ENCODE results near the gene ZNF232. TPM values are rescaled to one million over a fixed set of nuclear protein-coding genes. Genes with fewer than 3 reads are reported as not detected.

The ZNF232 gene
- total RNA-seq, 4 donors from 2014 or later = 10.5 to 22.9 (median 14.7) TPM

GRCh38 chr17:5096731-5097100 is 15.0 kb downstream of the ZNF232 start:
- no peak for ATAC-seq
- Histone ChIP-seq H3K4me1 (peaks cover 0 to 19% (median 0%) of the 10 kb centered on the region in 3 donors), H3K27me3 (no peaks in the 10 kb centered on the region), H3K27ac (peak overlapping the region in 3 of 4 donors; percentile 70 to 77 (median 74)), H3K4me3 (peak overlapping the region; percentile 36 to 58), H3K9me3 (peaks cover 2 to 57% (median 9%) of the 10 kb centered on the region in 3 donors), H3K36me3 (peaks cover 3 to 21% of the 10 kb centered on the region in 2 donors)
- TF ChIP-seq, protein P1, sequence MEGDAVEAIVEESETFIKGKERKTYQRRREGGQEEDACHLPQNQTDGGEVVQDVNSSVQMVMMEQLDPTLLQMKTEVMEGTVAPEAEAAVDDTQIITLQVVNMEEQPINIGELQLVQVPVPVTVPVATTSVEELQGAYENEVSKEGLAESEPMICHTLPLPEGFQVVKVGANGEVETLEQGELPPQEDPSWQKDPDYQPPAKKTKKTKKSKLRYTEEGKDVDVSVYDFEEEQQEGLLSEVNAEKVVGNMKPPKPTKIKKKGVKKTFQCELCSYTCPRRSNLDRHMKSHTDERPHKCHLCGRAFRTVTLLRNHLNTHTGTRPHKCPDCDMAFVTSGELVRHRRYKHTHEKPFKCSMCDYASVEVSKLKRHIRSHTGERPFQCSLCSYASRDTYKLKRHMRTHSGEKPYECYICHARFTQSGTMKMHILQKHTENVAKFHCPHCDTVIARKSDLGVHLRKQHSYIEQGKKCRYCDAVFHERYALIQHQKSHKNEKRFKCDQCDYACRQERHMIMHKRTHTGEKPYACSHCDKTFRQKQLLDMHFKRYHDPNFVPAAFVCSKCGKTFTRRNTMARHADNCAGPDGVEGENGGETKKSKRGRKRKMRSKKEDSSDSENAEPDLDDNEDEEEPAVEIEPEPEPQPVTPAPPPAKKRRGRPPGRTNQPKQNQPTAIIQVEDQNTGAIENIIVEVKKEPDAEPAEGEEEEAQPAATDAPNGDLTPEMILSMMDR (IDR thresholded peaks at IDR 0.05) = no peak
- TF ChIP-seq EP300 (IDR thresholded peaks at IDR 0.05) (no peak), POLR2A (IDR thresholded peaks at IDR 0.05) (no peak), POLR2AphosphoS5 (IDR thresholded peaks at IDR 0.05) (no peak)
- WGBS, 2 donors (ENCODE audit: low coverage in 1 of 2) = 19 to 23% methylated on average over 4 to 6 of the region's 7 CpGs

GRCh38 chr17:5092218-5093010 is 19.3 kb downstream of the ZNF232 start:
- TF ChIP-seq POLR2AphosphoS5 (IDR thresholded peaks at IDR 0.05) = no peak
- TF ChIP-seq EP300 (IDR thresholded peaks at IDR 0.05) = no peak
- no peak for TF ChIP-seq POLR2A (IDR thresholded peaks at IDR 0.05)
- TF ChIP-seq, protein P1 (IDR thresholded peaks at IDR 0.05) = no peak
- H3K27me3 ChIP-seq = no peaks in the 10 kb centered on the region
- H3K9me3 ChIP-seq = peaks cover 6 to 99% (median 17%) of the 10 kb centered on the region in 3 donors
- H3K36me3 ChIP-seq = peaks cover 9 to 64% of the 10 kb centered on the region in 2 donors
- ATAC-seq = no peak
- H3K4me3 ChIP-seq = no peak overlapping the region
- H3K4me1 ChIP-seq = peaks cover 0 to 13% (median 0%) of the 10 kb centered on the region in 3 donors
- H3K27ac ChIP-seq = no peak overlapping the region
- WGBS, 2 donors (ENCODE audit: low coverage in 1 of 2) = 97 to 100% methylated on average over 5 to 6 of the region's 6 CpGs

DNA sequence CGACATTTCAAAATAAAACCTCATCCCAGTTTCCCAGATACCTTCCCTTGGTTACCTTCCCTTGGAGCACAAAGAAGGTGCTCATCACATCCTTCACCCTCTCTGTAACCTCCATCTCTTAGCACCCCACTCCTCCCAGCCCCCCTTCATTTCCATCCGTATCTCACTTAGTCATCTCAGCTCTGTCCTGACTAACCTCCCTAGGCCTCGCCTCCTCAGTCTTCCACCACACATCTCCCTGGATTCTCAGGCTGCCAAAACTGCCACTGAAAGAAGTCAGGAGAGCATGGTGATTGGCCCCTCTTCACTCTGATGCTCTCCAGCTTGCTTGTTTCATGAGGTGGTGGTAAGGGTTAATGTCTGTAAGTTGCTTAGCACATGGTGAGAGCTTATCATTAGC is 31.1 kb downstream of the ZNF232 start:
- 88 to 100% methylated on average over 2 to 3 of the region's 3 CpGs for WGBS, 2 donors (ENCODE audit: low coverage in 1 of 2)
- Histone ChIP-seq H3K27ac (no peak overlapping the region), H3K4me3 (no peak overlapping the region), H3K4me1 (peaks cover 0 to 26% (median 8%) of the 10 kb centered on the region in 3 donors), H3K36me3 (peaks cover 0 to 45% of the 10 kb centered on the region in 2 donors), H3K9me3 (peaks cover 0 to 31% (median 0%) of the 10 kb centered on the region in 3 donors), H3K27me3 (no peaks in the 10 kb centered on the region)
- TF ChIP-seq, protein P1 (IDR thresholded peaks at IDR 0.05) = no peak
- TF ChIP-seq EP300 (IDR thresholded peaks at IDR 0.05) (no peak), POLR2A (IDR thresholded peaks at IDR 0.05) (no peak), POLR2AphosphoS5 (IDR thresholded peaks at IDR 0.05) (no peak)
- no peak for ATAC-seq

GRCh38 chr17:5078106-5079028 is 33.3 kb downstream of the ZNF232 start, which contains the start of gene ZFP3:
Gene ZFP3 (plus strand): TSS chr17:5078467. CDS start chr17:5091505, 13,038 bp downstream.
- Histone ChIP-seq H3K36me3 (peaks cover 0 to 26% of the 10 kb centered on the region in 2 donors), H3K4me3 (peak within 1 kb of the TSS; percentile 52 to 89), H3K27me3 (no peaks in the 10 kb centered on the region), H3K9me3 (peaks cover 0 to 12% (median 0%) of the 10 kb centered on the region in 3 donors), H3K4me1 (peaks cover 0 to 26% (median 8%) of the 10 kb centered on the region in 3 donors), H3K27ac (peak within 1 kb of the TSS; percentile 8 to 89 (median 85))
- peak; percentile 97 for ATAC-seq
- TF ChIP-seq, protein P1 (IDR thresholded peaks at IDR 0.05) = peak in 1 of 4 experiments; percentile 19
- TF ChIP-seq EP300 (IDR thresholded peaks at IDR 0.05) = no peak
- peak; percentile 69 for TF ChIP-seq POLR2AphosphoS5 (IDR thresholded peaks at IDR 0.05)
- peak; percentile 42 to 51 for TF ChIP-seq POLR2A (IDR thresholded peaks at IDR 0.05)
- 0% methylated on average over 10 of the region's 75 CpGs; no CpG with 5 or more reads in 1 of the 2 donors for WGBS, 2 donors (ENCODE audit: low coverage in 1 of 2)

All from gastroesophageal sphincter (tissue), 4 donors.